GM23338 (cell line): ENCODE results near the gene PCDHB16.

Experiments used
- CREB1 ChIP-seq: fragments of 250-450 bp; sonication (Bioruptor Pico); IDR thresholded peaks from 2 replicates; pipeline ENCODE4 v1.5.0; 2020; ENCODE audit warnings: low read depth, mild to moderate bottlenecking, moderate library complexity
- CTCF ChIP-seq, 2 experiments: fragments of 200-600 bp in 1 of 2; sonication (generic) in 1 of 2; conservative IDR thresholded peaks; 2 replicates each; pipeline versions ENCODE4 v1.5.1 to v1.6.1; 2016 to 2017; ENCODE audit warnings: antibody characterized with exemption in 2 of 2, low read depth in 2 of 2, mild to moderate bottlenecking in 2 of 2, moderate library complexity in 1 of 2
- EZH2 ChIP-seq: fragments of 200-600 bp; sonication (generic); IDR thresholded peaks from one replicate; pipeline ENCODE4 v1.8.0; 2017; ENCODE audit warnings: antibody characterized with exemption, mild to moderate bottlenecking, low read depth; ENCODE audit not compliant: unreplicated experiment
- EZH2phosphoT487 ChIP-seq: fragments of 200-600 bp; sonication (generic); IDR thresholded peaks from one replicate; pipeline ENCODE4 v1.8.1; 2018; ENCODE audit warnings: antibody characterized with exemption; ENCODE audit not compliant: unreplicated experiment
- JUNB ChIP-seq: IDR thresholded peaks from one replicate; pipeline ENCODE4 v1.6.1; 2016; ENCODE audit warnings: antibody characterized with exemption; ENCODE audit not compliant: unreplicated experiment
- POLR2AphosphoS5 ChIP-seq: IDR thresholded peaks from 2 replicates; pipeline ENCODE4 v1.6.1; 2016; ENCODE audit warnings: antibody characterized with exemption, low read depth
- REST ChIP-seq: IDR thresholded peaks from one replicate; pipeline ENCODE4 v1.6.1; 2018; ENCODE audit warnings: antibody characterized with exemption; ENCODE audit not compliant: unreplicated experiment
- ZNF331 ChIP-seq: fragments of 250-450 bp; sonication (Bioruptor Pico); IDR thresholded peaks from 2 replicates; pipeline ENCODE4 v1.5.0; 2020; ENCODE audit warnings: low read depth, mild to moderate bottlenecking, moderate library complexity

GRCh38 chr5:141150224-141150992, 31.8 kb upstream of the PCDHB16 start:
- no peak for TF ChIP-seq CTCF (conservative IDR thresholded peaks at IDR 0.05; ENCODE audit: low read depth in 2 of 2)
- TF ChIP-seq POLR2AphosphoS5: no peak
- TF ChIP-seq CREB1 (CRISPR knock-in tag): no peak
- TF ChIP-seq REST: no peak
- no peak for TF ChIP-seq EZH2
- no peak for TF ChIP-seq JUNB
- no peak for TF ChIP-seq EZH2phosphoT487
- TF ChIP-seq ZNF331 (CRISPR knock-in tag): no peak
